Hepatocyte (in vitro differentiated cells): ENCODE measurements around the gene F11R.

ENCODE experiments used
- CTCF ChIP-seq: fragments of 200-600 bp; sonication (generic); IDR thresholded peaks from 2 replicates; pipeline ENCODE4 v1.5.1; 2016; ENCODE audit warnings: antibody characterized with exemption, mild to moderate bottlenecking; ENCODE audit not compliant: poor library complexity
- EZH2 ChIP-seq: fragments of 200-600 bp; sonication (generic); IDR thresholded peaks from 2 replicates; pipeline ENCODE4 v1.6.1; 2016; ENCODE audit warnings: antibody characterized with exemption, mild to moderate bottlenecking, borderline replicate concordance

GRCh38 chr1:161045736-161046604, 25.0 kb upstream of the F11R start, which contains the start of gene USF1:
- TF ChIP-seq CTCF (no peak), EZH2 (no peak)
